Myocyte (in vitro differentiated cells): ENCODE data around the gene GPR152. TPM values are rescaled to one million over a fixed set of nuclear protein-coding genes. Genes with fewer than 3 reads are reported as not detected.
A peak's percentile ranks its signal among the peaks of the same experiment; 100 is the strongest.

Experiments
- DNase-seq: peaks from one replicate; pipeline ENCODE4 v3.0.0-alpha.2; 2012; ENCODE audit warnings: low read depth
- total RNA-seq: library from RNA; depleted of rRNA; stranded (reverse); fragments of >200 nt; gene quantifications from 2 replicates; pipeline ENCODE4 v1.2.3, GENCODE V29; 2014

GPR152 gene
- total RNA-seq, 1 donor from 2014 or later, result not detected

DNA sequence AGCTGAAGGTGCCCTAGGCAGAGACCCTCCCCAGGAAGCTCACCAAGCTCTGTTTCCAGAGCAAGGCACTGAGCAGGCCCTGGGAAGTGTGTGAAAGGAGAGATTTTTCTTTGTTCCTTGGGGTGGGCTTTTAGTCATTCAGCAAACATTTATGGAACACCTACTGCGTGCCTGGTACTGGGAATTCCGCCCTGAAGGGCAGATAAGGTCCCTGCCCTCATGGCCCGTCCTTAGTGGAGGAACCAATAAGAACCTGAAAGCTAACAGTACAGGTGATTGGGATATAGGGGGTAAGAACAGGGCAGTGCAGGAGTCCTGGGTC lies 12.6 kb upstream of the GPR152 start:
- DNase-seq, result no peak

DNA sequence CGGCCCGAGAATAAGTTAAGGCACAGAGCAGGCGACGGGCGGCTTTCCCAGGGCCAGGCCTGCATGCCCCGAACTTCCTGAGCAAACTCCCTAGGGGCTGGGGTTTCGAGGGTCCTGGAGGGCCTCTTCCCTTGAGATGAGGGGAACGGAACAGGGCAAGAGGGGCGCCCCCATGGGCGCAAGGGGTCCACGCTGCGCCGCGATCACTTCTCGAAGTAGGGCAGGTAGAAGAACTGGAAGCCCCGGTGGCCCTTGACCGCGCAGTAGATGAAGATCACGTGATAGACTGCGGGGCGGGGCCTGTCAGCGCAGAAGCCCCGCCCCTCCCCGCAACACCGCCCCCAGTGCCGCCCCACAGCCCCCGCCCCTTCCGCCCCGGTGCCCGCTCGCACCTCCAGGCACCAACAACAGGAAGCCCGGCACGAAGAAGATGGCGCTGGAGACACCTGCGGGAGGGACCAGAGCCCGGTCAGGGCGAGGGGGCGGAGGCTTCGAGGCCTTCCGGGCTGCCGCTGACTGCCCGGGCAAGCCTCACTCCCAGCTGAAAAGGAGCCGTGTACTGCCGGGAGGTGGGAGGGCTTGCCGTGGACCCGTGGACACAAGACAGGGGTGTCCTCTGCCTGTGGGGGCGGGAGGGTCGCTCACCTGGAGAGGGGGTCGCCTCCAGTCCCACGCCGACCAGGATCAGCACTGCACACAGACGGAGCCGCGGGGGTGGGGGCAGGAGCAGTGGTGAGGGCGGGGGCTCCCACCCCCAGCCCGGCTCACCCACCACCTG lies 12.1 kb upstream of the GPR152 start:
- DNase-seq, result peak; percentile 77

DNA sequence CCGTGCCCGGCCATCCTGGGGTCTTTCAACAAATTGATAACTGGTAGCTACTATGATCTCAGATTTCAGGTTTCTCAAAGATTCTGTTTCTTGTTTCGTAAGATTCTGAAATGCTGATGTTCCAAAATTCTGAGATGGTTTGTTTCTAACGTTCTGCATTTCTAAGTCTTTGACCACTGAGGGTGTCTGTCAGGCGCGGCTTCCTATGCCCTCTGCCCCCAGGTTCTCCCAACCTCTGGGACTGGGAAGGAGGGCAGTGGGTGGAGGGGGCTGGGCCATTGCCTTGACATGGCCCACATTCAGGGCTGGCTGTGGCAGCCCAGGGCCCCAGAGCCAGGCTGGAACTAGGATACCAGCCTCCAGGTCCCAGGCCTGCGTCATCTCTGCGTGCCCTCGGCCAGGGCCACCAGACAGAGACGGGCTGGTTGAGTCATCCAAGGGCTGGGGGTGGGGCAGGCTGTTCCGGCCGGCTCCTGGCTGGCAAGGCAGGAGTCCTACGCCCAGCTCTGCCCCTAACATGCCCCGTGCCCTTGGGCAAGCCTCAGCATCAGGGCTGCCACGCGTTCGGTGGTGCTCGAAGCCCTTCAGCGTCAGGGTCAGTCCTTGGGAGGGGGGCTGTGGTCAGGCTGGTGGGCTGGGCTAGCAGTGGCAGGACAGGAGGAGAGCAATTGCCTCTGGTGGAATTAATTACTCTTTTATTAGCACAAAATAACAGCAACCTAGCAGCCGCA lies 11.3 kb upstream of the GPR152 start:
- DNase-seq, result peak; percentile 69

DNA sequence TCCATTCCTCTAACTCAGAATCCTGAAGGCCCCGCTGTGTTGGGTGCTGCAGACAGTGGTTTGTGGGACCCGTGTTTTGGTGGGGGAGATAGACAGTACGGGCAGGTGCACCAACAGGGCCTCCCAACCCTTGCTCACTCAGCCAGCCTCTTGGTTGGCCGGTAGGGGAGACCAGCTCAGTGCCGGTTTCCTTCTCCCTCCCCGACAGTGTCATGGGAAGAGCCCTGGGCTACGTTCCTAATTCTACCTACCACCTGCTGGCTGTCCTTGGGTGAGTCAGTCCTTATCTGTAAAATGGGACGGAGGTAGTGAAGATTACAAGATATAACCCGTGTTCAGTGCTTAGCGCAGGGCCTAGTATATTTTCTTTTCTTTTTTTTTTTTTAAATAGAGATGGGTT lies 10.7 kb upstream of the GPR152 start:
- DNase-seq, result no peak

DNA sequence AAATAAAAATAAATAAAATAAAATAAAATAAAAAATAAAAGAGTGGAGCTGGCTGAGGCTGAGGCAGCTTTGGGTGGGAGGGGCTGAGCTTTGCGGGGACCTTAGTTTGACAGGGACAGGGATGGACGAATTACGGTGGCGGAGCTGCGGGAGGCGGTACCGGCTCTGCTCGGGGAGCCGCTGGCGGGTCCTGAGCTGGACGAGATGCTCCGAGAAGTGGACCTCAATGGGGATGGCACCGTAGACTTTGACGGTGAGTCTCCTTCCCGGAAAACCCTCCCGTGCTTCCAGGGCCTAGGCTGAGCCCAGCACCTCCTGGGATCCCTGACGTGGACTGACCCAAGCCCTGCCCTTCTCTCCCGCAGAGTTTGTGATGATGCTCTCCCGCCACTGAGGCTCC lies 5.7 kb upstream of the GPR152 start:
- no peak for DNase-seq

DNA sequence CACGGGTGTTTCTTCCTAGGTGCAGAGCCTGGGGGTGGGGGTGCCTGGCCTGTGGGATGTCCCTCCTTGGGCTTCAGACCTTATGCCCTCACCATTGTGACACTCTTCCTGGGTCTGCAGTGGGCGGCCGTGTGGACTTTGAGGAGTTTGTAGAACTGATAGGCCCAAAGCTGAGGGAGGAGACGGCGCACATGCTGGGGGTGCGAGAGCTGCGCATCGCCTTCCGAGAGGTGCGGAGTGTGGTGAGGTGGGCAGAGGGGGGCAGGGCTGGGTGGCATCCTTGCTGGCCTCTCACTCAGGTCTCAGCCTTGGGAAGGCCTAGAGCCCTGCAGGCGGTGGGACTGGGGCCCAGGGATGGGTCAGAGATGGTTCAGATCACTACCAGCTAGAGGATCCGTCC lies 4.9 kb upstream of the GPR152 start:
- DNase-seq, result no peak

DNA sequence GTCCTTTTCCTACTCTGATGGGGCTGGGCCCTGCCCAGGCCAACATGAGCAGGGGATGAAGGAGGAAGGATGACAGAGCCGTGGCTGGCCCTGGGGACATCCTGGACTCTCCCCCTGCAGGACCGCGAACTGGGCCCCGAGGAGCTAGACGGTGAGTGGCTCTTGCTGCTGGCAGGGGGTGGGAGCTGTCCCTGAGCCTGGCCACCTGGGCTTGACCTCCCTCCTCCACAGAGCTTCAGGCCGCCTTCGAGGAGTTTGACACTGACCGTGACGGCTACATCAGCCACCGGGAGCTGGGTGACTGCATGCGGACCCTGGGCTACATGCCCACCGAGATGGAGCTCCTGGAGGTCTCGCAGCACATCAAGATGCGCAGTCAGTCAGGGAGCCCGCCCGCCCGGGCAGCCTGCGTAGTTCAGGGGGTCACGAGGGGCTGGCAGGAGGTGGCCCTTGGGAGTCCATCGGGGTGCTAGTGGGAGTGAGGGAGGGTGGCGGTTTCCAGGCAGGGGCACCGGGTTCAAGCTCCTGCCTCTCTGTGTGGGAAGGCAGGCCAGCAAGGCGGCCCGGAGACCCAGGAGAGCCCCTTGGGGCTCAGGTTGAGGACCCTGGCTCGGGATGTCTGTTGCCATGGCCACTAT lies 3.7 kb upstream of the GPR152 start:
- no peak for DNase-seq

DNA sequence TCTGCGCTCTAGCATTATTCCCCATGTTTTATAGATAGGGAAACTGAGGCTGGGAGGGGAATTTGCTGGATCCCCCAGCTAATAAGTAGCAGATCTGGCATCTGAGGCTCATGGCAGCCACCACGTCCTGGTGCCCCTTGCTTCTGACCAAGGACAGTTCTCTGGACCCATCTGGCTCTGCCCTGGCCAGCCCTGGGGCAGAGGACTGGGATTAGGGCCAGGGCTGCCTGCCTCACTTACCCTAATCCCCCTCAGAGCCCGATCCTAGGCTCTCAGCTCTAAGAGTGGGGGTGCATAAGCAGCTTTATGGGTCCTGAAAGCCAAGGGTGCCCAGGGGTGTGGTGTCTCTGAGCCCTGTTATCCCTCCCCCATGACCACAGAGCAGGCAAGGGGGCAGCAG lies 2.5 kb upstream of the GPR152 start, which contains the start of gene CABP4:
CABP4 (plus strand) TSS at position 301 of the 400 bp plus-strand sequence; CDS start at position 371, 70 bp downstream.
- no peak for DNase-seq

DNA sequence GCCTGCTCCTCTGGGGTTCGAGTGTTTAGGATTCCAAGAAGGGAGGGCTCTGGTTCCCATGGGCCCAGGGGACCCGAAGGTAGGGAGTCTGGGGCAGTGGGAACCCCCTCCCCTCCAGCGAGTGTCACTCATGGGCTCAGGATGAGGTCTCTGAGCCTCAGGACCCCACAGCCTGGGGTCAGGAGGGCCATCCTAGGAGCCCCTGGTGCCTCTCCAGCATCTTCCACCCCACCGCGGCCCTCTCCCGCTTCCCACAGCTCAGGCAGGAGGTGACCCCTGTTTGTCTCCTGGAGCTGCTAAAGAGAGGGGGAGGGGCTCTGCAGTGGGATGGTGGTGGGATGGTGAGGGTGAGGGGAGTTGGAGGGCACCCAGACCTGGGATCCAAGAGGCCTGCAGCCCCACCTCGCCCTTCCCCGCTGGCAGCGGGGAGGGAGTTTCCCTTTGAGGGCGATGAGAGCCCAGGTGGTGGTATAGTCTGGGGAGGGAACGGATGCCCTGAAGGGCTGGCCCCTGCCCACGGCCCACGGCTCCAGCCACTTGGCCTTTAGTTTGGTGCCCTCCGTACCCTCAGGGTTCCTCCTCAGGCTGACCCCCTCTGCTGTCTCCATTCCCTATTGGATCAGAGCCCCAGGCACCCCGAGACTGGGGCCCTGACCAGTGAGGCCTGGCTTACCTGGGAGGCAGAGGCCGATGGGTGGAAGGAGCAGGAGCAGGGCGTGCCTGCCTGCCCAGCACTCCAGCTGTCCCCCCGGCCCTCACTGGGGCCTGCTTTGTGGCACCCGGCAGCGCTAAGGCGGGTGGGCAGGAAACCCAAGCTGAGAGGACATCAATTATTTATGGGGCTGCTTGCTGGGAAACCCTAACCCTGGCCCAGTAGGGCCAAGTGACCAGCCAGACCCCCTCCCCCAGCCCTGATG lies 1.5 kb upstream of the GPR152 start:
- no peak for DNase-seq

DNA sequence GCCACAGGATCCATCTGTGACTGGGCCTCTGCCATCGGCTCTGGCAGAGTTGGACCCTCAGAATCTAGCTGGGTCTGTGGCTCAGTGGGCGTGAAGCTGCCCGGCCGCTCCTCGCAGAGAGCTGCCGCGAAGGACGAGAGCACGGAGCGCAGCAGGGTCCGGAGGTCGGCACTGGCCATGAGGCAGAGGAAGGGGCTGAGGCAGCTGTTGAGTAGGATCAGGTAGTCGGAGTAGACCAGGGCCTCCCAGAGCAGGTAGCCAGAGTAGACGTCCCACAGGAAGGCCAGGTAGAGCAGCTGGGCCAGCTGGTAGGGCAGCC lies 912 bp downstream of the GPR152 start:
- no peak for DNase-seq

DNA sequence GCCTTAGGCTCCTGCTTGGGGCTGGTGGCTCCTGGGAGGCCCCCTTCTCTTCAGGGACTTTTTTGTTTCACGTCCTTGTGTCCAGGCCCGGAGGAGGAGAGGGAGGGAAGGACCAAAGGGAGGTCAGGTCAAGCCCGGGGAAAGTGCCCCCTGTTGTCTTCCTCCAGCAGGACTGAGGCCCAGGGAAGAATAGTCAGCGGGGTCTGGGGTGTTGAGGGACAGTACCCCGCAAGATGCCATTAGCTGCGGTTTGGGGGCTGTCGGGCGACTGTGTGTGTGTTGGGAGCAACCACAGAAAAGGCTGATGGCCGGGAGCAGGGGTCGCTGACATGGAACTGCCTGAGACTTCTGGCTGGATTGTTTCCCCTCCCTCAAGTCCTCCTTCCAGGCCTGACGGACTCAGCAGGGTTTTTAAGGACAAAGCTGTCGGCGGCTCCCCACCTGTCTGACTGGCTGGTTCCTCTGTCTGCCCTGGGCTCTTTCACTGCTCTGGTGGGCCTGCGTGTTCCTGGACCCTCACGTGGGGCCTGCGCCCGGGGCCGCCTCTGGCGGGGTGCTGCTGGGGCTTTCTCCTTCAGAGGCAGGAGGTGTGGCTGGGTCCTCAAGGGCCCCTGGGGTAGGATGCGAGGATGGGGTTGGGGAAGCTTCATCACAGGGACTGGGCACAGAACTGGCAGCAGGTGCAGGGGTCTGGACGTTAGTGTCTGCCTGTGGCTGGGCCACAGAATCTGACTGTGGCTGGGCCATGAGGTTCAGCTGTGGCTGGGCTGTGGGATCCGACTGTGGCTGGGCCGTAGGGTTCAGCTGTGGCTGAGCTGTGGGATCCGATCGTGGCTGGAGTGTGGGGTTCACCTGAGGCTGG lies 1.5 kb downstream of the GPR152 start:
- DNase-seq, result peak; percentile 56

DNA sequence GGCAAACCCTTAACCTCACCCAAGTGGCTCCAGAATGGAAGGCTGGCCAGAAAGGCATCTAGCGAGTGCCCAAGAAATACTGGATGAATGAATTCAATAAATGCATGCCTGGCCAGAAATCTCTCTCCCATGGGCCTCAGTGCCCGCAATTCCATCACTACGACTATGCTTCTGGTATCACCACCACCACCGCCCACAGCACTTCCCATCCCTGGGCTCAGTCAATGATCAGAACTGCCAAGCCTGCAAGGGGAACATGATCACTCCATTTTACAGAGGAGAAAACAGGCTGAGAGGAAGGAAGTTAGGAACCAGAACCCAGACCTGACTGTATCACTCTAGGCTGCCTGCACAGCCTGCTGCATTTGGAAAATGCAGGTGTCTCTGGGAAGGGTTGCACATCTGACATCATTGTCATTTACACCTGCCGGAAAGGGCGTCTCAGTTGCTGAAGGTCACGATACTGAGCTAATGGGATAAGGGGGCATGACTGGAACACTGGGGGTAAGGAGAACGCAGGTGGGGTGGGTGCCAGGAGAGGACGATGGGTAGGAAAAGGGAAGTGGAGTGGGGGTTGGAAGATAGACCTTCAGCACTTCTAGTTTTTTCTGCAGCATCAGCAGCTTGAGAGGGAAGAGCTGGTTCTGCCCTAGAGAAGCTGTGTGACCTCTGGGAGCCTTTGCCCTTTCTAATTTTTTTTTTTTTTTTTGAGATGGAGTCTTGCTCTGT lies 3.2 kb downstream of the GPR152 start:
- no peak for DNase-seq

DNA sequence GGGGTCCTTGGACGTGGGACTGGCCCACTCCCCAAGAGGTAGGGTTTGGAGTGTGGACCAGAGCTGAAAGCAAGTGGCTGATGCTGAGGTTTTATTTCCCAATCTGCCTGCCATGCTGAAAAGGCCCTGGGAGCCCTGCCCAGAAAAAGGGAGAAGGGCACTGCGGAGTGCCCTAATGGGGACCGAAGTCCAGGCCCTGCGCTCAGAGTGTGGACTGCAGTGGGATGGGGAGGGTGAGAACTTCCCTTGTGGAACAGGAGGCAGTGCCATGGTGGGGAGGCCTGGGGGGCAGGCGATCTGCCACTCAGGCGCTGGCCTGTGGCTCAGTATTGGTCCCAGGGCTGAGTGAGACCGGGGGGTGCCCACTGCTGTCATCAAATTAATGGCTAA lies 4.3 kb downstream of the GPR152 start:
- DNase-seq, result no peak

DNA sequence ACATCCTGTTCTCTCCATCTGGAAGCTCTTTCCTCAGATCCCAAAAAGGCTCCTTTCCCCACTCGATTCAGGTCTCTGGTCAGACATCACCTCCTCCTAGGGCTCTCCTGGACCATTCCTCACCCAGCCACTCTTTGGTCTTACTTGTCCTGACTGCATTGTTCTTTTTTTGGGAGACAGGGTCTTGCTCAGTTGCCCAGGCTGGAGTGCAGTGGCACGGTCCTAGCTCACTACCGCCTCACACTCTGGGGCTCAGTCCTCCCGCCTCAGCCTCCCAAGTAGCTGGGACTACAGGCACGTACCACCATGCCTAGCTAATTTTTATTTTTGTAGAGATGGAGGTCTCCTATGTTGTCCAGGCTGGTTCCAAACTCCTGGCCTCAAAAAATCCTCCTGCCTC lies 7.0 kb downstream of the GPR152 start:
- no peak for DNase-seq

DNA sequence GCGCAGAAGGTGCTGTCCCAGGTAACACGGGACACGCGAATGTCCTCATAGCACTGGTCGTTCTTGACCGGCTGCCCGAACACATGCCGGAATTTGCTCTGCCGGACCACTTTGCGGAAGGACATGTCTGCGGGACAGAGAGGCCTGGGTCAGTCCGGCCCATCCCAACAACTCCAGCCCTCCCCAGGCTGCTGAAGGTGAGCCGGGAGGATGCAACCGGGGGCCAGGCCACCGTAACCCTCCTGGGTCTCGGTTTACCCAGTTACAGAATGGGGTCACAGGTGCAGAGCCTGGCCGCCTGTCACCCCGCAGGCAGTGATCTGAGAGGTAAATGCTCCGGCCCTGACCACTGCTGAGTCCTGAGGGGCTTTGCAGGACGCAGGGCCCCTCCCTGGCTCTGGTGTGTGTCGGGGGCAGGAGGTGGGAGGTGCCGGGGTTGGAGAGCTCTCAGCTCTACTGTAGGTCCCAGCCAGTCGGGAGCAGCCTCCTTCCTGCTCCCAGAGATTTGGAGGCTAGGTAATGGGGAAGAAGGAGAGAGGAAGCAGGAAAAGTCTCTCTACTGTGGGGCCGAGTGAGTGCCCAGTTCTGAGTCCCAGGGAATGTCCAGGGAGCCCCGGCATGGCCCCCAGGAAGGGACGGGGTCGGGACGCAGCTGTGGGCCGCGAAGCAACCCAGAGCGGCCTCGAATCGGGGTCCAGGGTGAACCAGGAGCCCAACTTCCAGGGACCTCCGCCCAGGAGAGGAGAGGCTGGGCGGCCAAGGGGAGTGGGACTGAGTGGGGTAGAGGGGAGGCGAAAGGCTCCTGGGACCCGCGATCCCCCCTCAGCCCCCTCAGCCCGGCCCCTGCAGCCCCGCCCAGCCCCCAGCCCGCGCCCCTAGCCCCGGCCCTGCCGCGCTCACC lies 9.8 kb downstream of the GPR152 start:
- no peak for DNase-seq

DNA sequence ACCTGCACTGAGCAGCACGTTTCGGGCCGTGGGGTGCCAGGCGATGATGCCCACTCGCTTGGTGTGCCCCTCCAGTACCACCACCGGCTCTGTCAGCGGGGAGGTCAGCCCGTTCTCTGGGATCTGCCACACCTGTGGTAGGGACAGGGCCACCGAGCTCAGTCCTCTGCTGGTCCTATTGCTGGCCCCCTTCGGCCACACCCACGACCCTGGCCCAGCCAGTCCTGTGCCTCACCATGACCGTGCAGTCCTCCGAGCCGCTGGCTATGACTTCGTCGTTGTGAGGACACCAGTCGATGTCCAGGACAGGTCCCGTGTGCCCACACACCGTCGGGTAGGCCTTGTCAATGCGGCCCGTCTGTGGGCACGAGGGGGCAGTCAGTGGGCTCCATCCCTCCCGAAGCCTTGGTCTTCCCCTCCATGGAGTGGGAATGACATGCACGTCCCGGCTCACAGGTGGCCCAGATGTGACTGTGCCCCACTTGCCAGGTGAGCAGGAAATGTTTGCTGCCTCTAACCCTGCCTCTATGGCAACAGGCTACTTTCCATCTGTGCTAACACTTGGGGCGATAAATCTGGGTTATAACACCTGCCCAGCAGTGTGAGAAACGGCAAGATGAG lies 10.7 kb downstream of the GPR152 start:
- no peak for DNase-seq

DNA sequence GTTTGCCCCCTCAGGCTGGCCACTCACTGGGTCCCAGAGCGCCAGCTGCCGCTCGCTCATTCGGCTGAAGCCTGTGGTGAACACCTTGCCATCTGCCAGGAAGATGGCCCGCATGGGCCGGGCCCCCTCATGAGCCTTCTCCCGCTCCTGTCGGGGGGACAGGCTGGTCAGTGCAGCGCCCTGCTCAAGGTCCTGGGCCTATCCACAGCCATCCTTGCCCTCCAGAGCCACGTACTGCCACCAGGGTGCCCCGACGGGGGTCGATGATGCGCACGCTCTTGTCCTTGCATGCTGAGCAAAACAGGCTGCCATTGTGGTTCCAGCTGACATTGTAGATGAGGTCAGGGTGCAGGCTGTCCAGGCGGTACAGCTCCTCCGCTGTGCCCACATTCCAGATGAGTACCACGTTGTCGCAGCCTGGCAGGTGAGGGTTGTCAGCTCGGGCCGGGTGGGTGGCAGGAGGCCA lies 11.4 kb downstream of the GPR152 start:
- no peak for DNase-seq
